ENCODE data around the gene NKD2. TPM values are rescaled to one million over a fixed set of nuclear protein-coding genes. Genes with fewer than 3 reads are reported as not detected.

The NKD2 gene
- total RNA-seq, 1 donor from 2014 or later: 0.41 TPM

- H3K79me2 ChIP-seq (ENCODE audit: insufficient read depth, low read length): no peaks in the 10 kb centered on the region
- TF ChIP-seq EZH2 (IDR thresholded peaks at IDR 0.05; ENCODE audit: insufficient read depth, low read length): no peak
- TF ChIP-seq, protein P1, sequence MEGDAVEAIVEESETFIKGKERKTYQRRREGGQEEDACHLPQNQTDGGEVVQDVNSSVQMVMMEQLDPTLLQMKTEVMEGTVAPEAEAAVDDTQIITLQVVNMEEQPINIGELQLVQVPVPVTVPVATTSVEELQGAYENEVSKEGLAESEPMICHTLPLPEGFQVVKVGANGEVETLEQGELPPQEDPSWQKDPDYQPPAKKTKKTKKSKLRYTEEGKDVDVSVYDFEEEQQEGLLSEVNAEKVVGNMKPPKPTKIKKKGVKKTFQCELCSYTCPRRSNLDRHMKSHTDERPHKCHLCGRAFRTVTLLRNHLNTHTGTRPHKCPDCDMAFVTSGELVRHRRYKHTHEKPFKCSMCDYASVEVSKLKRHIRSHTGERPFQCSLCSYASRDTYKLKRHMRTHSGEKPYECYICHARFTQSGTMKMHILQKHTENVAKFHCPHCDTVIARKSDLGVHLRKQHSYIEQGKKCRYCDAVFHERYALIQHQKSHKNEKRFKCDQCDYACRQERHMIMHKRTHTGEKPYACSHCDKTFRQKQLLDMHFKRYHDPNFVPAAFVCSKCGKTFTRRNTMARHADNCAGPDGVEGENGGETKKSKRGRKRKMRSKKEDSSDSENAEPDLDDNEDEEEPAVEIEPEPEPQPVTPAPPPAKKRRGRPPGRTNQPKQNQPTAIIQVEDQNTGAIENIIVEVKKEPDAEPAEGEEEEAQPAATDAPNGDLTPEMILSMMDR (IDR thresholded peaks at IDR 0.05; ENCODE audit: insufficient read depth, low read depth, low read length): no peak
- H3K27me3 ChIP-seq (ENCODE audit: insufficient read depth, low read length): peaks cover 44% of the 10 kb centered on the region
- no peaks in the 10 kb centered on the region for H3K9me3 ChIP-seq (ENCODE audit: insufficient read depth, low read depth, low read length)
- H3K4me2 ChIP-seq (ENCODE audit: low read length): no peak overlapping the region
- peaks cover 13% of the 10 kb centered on the region for H3K4me1 Mint-ChIP-seq (ENCODE audit: low read depth, unreplicated experiment)
- H3K27me3 Mint-ChIP-seq (ENCODE audit: low read depth, unreplicated experiment): peaks cover 53% of the 10 kb centered on the region
- no peak overlapping the region for H3K9ac ChIP-seq (ENCODE audit: low read length)
- no peaks in the 10 kb centered on the region for H3K36me3 Mint-ChIP-seq (ENCODE audit: low read depth, unreplicated experiment)
- H3K4me3 ChIP-seq (ENCODE audit: insufficient read depth, low read depth, low read length): no peak overlapping the region
- H3K27ac Mint-ChIP-seq (ENCODE audit: unreplicated experiment): no peak overlapping the region
- H3K4me1 ChIP-seq (ENCODE audit: insufficient read depth, low read length): no peaks in the 10 kb centered on the region
- DNase-seq (ENCODE audit: low read depth) (no peak), FAIRE-seq (no peak)
- peaks cover 2% of the 10 kb centered on the region for H3K9me3 Mint-ChIP-seq (ENCODE audit: unreplicated experiment)
- no peak overlapping the region for H3K27ac ChIP-seq (ENCODE audit: low read depth, low read length)
- H3K4me3 Mint-ChIP-seq (ENCODE audit: unreplicated experiment): no peak overlapping the region
- no peaks in the 10 kb centered on the region for H4K20me1 ChIP-seq (ENCODE audit: insufficient read depth, low read length)
- no peak overlapping the region for H2AFZ ChIP-seq (ENCODE audit: low read depth, low read length)
- no peaks in the 10 kb centered on the region for H3K36me3 ChIP-seq (ENCODE audit: insufficient read depth, low read length)
Measured at GRCh38 chr5:997711-998110, 10.9 kb upstream of the NKD2 start.

DNA sequence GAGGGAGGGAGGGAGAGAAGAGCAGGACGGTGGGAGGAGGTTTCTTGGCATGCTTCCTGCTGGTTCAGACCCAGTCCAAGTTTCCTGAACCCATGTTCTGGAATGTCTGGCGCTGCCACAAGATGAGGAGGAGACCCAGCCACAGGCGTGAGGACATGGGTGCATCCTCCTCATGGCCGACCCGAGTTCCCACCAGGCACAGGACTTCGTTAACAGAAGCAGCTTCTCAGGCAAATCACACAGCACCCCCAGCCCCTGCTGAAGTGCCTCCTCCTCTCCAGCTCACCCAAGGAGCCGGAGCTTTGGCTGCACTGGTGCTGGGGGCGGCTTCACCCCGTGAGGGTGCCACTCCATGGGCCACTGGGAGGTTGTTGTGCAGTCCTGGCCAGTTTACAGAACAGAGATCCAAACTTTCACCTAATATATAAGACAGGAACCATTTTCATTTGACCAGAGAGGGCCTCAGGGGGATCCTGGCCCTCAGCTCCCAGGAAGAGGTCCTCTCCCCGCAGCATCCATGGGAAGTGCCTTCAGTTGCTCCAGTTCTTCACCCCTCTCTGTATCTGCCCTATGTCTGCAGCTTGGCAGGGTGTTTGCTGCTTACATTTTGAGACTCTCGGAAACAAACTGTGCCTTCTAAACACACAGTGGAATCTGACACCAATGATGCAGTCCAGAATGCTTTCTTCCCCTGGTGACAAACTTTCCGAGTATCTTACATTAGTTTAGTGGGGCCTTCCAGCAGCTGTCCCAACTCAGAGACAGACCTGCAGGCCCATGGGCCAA lies 10.2 kb upstream of the NKD2 start:
- Histone ChIP-seq H3K9ac (ENCODE audit: low read length) (no peak overlapping the region), H3K79me2 (ENCODE audit: insufficient read depth, low read length) (no peaks in the 10 kb centered on the region), H3K4me1 (ENCODE audit: insufficient read depth, low read length) (no peaks in the 10 kb centered on the region), H3K36me3 (ENCODE audit: insufficient read depth, low read length) (no peaks in the 10 kb centered on the region), H3K4me3 (ENCODE audit: insufficient read depth, low read depth, low read length) (no peak overlapping the region), H2AFZ (ENCODE audit: low read depth, low read length) (no peak overlapping the region), H4K20me1 (ENCODE audit: insufficient read depth, low read length) (no peaks in the 10 kb centered on the region), H3K4me2 (ENCODE audit: low read length) (no peak overlapping the region), H3K9me3 (ENCODE audit: insufficient read depth, low read depth, low read length) (no peaks in the 10 kb centered on the region), H3K27me3 (ENCODE audit: insufficient read depth, low read length) (peaks cover 44% of the 10 kb centered on the region), H3K27ac (ENCODE audit: low read depth, low read length) (no peak overlapping the region)
- no peak for FAIRE-seq
- no peak for DNase-seq (ENCODE audit: low read depth)
- H3K9me3 Mint-ChIP-seq (ENCODE audit: unreplicated experiment): peaks cover 1% of the 10 kb centered on the region
- H3K36me3 Mint-ChIP-seq (ENCODE audit: low read depth, unreplicated experiment): no peaks in the 10 kb centered on the region
- peaks cover 13% of the 10 kb centered on the region for H3K4me1 Mint-ChIP-seq (ENCODE audit: low read depth, unreplicated experiment)
- TF ChIP-seq EZH2 (IDR thresholded peaks at IDR 0.05; ENCODE audit: insufficient read depth, low read length): no peak
- TF ChIP-seq, protein P1 (IDR thresholded peaks at IDR 0.05; ENCODE audit: insufficient read depth, low read depth, low read length): no peak
- peaks cover 51% of the 10 kb centered on the region for H3K27me3 Mint-ChIP-seq (ENCODE audit: low read depth, unreplicated experiment)
- no peak overlapping the region for H3K4me3 Mint-ChIP-seq (ENCODE audit: unreplicated experiment)
- no peak overlapping the region for H3K27ac Mint-ChIP-seq (ENCODE audit: unreplicated experiment)

DNA sequence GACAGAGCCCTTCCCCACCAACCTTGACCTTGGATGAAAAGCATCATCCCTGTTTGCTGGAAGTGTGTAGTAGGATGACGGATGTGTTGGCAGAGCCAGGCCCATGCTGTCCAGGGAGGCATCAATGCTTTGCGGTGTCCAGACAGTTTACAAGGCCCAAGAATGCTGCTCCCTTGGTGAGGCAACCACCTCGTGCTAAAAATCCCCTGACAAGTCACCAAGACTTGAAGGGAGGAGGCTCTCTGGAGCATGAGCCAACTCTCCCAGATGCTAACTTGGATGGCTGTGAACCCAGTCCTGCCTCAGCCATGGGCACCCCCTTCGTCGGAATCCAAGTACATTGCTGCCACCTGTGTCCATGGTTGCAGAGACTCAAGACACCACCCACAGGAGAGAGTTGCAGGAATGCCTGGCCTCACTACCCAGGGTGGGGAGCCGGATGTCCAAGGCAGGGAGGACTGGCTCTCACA lies 9.5 kb upstream of the NKD2 start:
- H3K36me3 ChIP-seq (ENCODE audit: insufficient read depth, low read length): no peaks in the 10 kb centered on the region
- no peak overlapping the region for H3K27ac ChIP-seq (ENCODE audit: low read depth, low read length)
- H3K9me3 ChIP-seq (ENCODE audit: insufficient read depth, low read depth, low read length): no peaks in the 10 kb centered on the region
- H3K9ac ChIP-seq (ENCODE audit: low read length): no peak overlapping the region
- H3K4me2 ChIP-seq (ENCODE audit: low read length): no peak overlapping the region
- DNase-seq (ENCODE audit: low read depth) (no peak), FAIRE-seq (no peak)
- H3K27me3 ChIP-seq (ENCODE audit: insufficient read depth, low read length): peaks cover 47% of the 10 kb centered on the region
- H3K4me1 Mint-ChIP-seq (ENCODE audit: low read depth, unreplicated experiment): peaks cover 9% of the 10 kb centered on the region
- H3K27ac Mint-ChIP-seq (ENCODE audit: unreplicated experiment): no peak overlapping the region
- no peak overlapping the region for H3K4me3 Mint-ChIP-seq (ENCODE audit: unreplicated experiment)
- H3K79me2 ChIP-seq (ENCODE audit: insufficient read depth, low read length): no peaks in the 10 kb centered on the region
- TF ChIP-seq, protein P1 (IDR thresholded peaks at IDR 0.05; ENCODE audit: insufficient read depth, low read depth, low read length): no peak
- TF ChIP-seq EZH2 (IDR thresholded peaks at IDR 0.05; ENCODE audit: insufficient read depth, low read length): no peak
- no peak overlapping the region for H2AFZ ChIP-seq (ENCODE audit: low read depth, low read length)
- no peaks in the 10 kb centered on the region for H3K9me3 Mint-ChIP-seq (ENCODE audit: unreplicated experiment)
- H3K4me3 ChIP-seq (ENCODE audit: insufficient read depth, low read depth, low read length): no peak overlapping the region
- no peaks in the 10 kb centered on the region for H3K36me3 Mint-ChIP-seq (ENCODE audit: low read depth, unreplicated experiment)
- H3K4me1 ChIP-seq (ENCODE audit: insufficient read depth, low read length): no peaks in the 10 kb centered on the region
- H3K27me3 Mint-ChIP-seq (ENCODE audit: low read depth, unreplicated experiment): peaks cover 50% of the 10 kb centered on the region
- no peaks in the 10 kb centered on the region for H4K20me1 ChIP-seq (ENCODE audit: insufficient read depth, low read length)

Measured in astrocyte (in vitro differentiated cells and primary cell).